Measurements from ENCODE around the gene WNT16. TPM values are rescaled to one million over a fixed set of nuclear protein-coding genes. Genes with fewer than 3 reads are reported as not detected.

WNT16 gene
- total and polyA plus RNA-seq, 12 donors = 0.06 to 0.19 (median 0.09) TPM; not detected in 4

DNA sequence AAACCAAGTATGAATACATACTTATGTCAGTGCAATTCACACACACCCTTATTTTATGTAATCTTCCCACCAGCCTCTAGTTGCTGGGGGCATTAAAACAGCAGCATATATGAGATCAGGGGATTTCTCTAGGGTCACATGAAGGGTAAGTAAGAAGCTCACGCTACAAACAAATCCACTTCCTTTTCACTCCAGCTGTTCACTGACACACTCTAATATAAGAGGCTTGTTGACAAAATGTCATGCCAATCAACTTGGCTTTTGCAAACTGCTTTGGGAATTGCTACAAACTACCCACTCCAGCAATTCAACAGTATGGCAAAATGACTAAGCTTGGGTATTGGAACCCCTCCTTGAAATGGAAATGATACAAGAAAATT lies 57.0 kb downstream of the WNT16 start:
- 45 to 62% (median 54%) methylated on average over 1 of the region's 1 CpG for WGBS, 4 donors
- H3K4me1 ChIP-seq (replicated peaks in 1 of 2) = peaks cover 4 to 31% of the 10 kb centered on the region in 2 donors
- DNase-seq = no peak
- H3K27me3 ChIP-seq = no peaks in the 10 kb centered on the region
- H3K4me3 ChIP-seq = no peak overlapping the region
- no peak for TF ChIP-seq POLR2A (IDR thresholded peaks at IDR 0.05)
- TF ChIP-seq, protein P1, sequence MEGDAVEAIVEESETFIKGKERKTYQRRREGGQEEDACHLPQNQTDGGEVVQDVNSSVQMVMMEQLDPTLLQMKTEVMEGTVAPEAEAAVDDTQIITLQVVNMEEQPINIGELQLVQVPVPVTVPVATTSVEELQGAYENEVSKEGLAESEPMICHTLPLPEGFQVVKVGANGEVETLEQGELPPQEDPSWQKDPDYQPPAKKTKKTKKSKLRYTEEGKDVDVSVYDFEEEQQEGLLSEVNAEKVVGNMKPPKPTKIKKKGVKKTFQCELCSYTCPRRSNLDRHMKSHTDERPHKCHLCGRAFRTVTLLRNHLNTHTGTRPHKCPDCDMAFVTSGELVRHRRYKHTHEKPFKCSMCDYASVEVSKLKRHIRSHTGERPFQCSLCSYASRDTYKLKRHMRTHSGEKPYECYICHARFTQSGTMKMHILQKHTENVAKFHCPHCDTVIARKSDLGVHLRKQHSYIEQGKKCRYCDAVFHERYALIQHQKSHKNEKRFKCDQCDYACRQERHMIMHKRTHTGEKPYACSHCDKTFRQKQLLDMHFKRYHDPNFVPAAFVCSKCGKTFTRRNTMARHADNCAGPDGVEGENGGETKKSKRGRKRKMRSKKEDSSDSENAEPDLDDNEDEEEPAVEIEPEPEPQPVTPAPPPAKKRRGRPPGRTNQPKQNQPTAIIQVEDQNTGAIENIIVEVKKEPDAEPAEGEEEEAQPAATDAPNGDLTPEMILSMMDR (IDR thresholded peaks at IDR 0.05) = no peak
- H3K27ac ChIP-seq = no peak overlapping the region
- H3K9me3 ChIP-seq (replicated peaks in 1 of 3) = no peaks in the 10 kb centered on the region
- no peaks in the 10 kb centered on the region for H3K36me3 ChIP-seq (replicated peaks in 1 of 2)
- intact Hi-C loops (cut with DNase I) = no loop called here

DNA sequence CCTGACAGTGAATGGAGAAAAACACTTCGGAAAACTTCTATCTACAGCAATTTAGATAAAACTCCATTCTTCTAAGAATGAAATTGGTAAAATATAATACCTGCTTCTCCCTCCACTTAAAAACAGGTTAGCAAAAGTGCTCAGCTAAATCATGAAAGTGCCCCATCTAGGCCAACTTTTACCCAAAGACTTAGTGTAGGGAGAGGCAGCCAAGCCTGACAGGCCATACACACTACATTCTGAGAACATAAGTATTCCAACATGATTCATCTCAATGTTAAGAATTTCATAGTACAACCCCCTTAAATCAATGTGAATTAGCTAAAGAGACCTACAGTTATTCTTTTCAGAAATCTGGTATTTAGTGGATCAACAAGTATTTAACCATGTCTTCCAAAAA lies 60.1 kb downstream of the WNT16 start:
- Histone ChIP-seq H3K27me3 (no peaks in the 10 kb centered on the region), H3K4me1 (replicated peaks in 1 of 2) (peaks cover 2 to 25% of the 10 kb centered on the region in 2 donors), H3K36me3 (replicated peaks in 1 of 2) (no peaks in the 10 kb centered on the region), H3K9me3 (replicated peaks in 1 of 3) (no peaks in the 10 kb centered on the region), H3K27ac (no peak overlapping the region), H3K4me3 (no peak overlapping the region)
- WGBS, 4 donors = 94 to 100% (median 97%) methylated on average over 1 of the region's 1 CpG
- DNase-seq = no peak
- intact Hi-C loops (cut with DNase I) = no loop called here
- TF ChIP-seq, protein P1 (IDR thresholded peaks at IDR 0.05) = no peak

DNA sequence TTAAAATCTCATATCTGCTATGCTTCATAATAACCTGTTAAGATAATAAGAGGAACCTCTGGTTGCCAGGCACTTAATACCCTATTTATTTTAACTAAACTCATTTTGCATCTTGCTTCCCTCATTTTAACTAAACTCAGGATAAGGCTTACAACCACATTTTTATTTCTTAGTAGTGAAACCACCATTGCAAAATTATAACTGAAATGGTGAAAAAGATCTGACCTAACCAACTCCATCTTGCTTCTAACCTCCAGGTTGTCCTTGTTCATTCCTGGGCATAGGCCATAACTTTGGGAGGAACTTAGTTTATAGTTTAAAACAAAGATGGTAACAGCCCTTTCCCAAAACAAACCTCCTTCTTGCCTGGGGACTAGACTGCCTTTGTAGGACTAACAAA lies 61.3 kb downstream of the WNT16 start:
- TF ChIP-seq, protein P1 (IDR thresholded peaks at IDR 0.05) = no peak
- TF ChIP-seq POLR2A (IDR thresholded peaks at IDR 0.05) = no peak
- DNase-seq = no peak
- Histone ChIP-seq H3K36me3 (replicated peaks in 1 of 2) (no peaks in the 10 kb centered on the region), H3K9me3 (replicated peaks in 1 of 3) (no peaks in the 10 kb centered on the region), H3K27ac (no peak overlapping the region), H3K4me1 (replicated peaks in 1 of 2) (peaks cover 0 to 25% of the 10 kb centered on the region in 2 donors), H3K27me3 (no peaks in the 10 kb centered on the region), H3K4me3 (no peak overlapping the region)
- intact Hi-C loops (cut with DNase I) = no loop called here

DNA sequence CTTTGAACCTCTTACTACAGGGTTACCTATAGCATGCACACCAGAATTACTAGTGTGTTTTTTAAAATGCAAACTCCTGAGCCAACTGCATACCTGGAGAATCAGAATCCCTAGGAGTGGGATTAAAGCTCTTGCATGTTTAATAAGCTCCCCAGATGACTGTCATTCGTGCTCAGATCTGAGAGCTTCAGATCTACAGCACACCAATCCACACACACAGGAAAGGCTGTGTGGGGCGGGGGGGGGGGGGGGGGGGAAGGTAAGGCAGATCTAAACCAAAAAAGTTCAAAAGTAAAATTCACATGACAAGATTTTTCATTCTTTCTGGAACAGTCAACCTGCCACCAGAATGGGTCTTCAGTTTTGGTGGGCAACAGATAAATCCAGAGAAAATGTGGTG lies 61.8 kb downstream of the WNT16 start:
- no peaks in the 10 kb centered on the region for H3K9me3 ChIP-seq (replicated peaks in 1 of 3)
- H3K27me3 ChIP-seq = no peaks in the 10 kb centered on the region
- peaks cover 0 to 23% of the 10 kb centered on the region in 2 donors for H3K4me1 ChIP-seq (replicated peaks in 1 of 2)
- DNase-seq = no peak
- intact Hi-C loops (cut with DNase I) = no loop called here
- no peaks in the 10 kb centered on the region for H3K36me3 ChIP-seq (replicated peaks in 1 of 2)
- H3K4me3 ChIP-seq = no peak overlapping the region
- 38 to 66% (median 55%) methylated on average over 2 of the region's 2 CpGs for WGBS, 4 donors
- no peak overlapping the region for H3K27ac ChIP-seq
- no peak for TF ChIP-seq POLR2A (IDR thresholded peaks at IDR 0.05)
- TF ChIP-seq, protein P1 (IDR thresholded peaks at IDR 0.05) = no peak

Other genes starting within 250 kb of the WNT16 start
- 10 to 100 TPM; 29.0 to 93.5 (median 40.1) TPM for gene FAM3C, start 67.3 kb downstream of the WNT16 start, total RNA-seq
- 100 to 1,000 TPM in 1 of 3 donors, 10 to 100 TPM in 2; 17.1 to 138 (median 20.5) TPM for gene FAM3C, start 67.3 kb downstream of the WNT16 start, polyA plus RNA-seq

Measured in adrenal gland (tissue), 12 donors.